HG03354 (cell line): ENCODE data around the gene EIF4E2.

Experiments
- ATAC-seq: cut with Tn5 transposase; IDR thresholded peaks from one replicate; pipeline ENCODE4 v1.9.1; 2021; ENCODE audit warnings: mild to moderate bottlenecking; ENCODE audit not compliant: unreplicated experiment, poor library complexity, severe bottlenecking

The EIF4E2 gene

GRCh38 chr2:232535761-232536530 lies 14.5 kb upstream of the EIF4E2 start:
- no peak for ATAC-seq

DNA sequence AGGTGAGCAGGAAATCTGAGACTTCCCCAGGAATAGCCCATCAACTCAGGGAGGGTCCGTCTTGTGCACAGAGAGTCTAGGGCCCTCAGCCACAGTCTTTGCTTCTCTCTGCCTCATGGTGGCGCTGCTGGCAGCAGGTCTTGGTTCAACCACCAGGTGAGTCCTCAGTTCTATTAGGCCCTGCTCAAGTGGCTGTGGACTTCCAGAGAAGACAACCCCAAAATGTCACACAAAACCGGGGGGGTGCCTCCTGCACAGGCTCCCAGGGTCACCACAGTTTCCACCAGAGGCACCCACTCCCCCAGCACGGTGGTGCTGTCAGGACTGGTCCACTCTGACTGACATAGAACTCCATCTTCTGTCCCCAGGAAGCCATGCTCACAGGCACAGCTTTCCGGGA lies 13.4 kb upstream of the EIF4E2 start:
- no peak for ATAC-seq

- no peak for ATAC-seq
Measured at GRCh38 chr2:232537499-232537898, 13.0 kb upstream of the EIF4E2 start.

- no peak for ATAC-seq
Measured at GRCh38 chr2:232538671-232539070, 11.8 kb upstream of the EIF4E2 start.

- no peak for ATAC-seq
Measured at GRCh38 chr2:232539298-232540231, 10.9 kb upstream of the EIF4E2 start, which contains the start of gene CHRNG. CHRNG (plus strand) TSS chr2:232539692; CDS start chr2:232539748, 56 bp downstream.

- ATAC-seq: no peak
Measured at GRCh38 chr2:232540441-232541041, 9.9 kb upstream of the EIF4E2 start.

DNA sequence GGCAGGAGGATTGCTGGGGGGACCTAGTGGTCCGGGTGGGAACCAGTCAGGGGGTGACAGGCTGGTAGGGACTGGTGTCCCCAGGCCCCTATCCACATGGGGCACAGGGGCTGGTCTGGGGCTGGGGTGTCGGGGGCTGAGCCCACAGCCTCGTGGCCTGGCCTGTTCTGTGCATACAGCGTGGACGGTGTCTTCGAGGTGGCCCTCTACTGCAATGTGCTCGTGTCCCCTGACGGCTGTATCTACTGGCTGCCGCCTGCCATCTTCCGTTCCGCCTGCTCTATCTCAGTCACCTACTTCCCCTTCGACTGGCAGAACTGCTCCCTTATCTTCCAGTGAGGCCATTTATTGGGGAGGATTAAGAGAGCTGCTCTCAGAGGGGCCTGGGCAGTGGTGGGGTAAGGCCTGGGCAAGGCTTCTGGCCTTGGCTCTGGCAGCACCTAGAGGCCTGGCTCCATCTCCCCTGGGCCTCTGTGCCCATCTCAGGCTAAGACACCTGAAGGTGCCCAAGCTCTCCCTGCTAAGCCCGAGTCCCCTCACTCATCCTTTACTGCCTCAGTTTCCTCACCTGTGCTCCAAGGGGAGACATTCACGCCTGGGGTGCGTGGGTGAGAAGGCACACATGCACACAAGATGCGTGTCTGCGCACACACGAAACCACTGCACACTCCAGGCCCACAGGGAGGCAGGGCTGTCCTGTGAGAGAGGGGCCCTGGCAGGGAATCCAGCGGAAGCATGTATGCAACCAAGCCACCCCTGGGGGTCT lies 9.1 kb upstream of the EIF4E2 start:
- ATAC-seq: no peak

DNA sequence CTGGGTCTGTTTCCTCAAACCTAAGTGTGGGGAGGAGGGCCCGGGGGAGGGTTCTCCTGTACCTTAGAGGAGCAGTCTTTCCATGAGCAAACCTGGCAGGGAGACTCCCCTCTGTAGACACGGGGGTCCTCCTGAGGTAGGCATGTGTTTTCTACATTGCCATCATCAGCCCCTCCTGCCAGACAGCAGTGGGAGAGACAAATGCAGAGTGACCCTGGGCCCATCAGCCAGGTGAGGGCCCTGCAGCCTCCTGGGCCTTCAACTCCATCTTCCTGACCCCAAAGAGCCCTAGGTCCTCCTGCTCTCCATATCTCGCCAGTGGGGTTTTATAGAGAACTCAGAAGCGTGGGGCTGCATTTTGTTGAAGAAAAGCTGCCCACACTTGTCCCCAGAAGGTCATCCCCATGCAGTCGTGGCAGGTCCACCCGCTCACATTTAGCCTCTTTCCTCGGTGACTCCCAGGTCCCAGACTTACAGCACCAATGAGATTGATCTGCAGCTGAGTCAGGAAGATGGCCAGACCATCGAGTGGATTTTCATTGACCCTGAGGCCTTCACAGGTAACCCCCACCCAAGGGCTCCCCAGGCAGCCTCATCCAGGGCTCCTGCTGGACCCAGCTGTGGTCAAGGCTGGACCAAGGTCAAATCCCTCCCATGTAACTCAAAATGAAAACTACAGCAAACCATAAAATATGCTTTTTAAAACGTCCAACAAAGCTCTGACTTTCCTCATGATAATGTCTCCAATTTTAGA lies 8.4 kb upstream of the EIF4E2 start:
- ATAC-seq: no peak

GRCh38 chr2:232542715-232543467 lies 7.6 kb upstream of the EIF4E2 start:
- ATAC-seq: no peak

DNA sequence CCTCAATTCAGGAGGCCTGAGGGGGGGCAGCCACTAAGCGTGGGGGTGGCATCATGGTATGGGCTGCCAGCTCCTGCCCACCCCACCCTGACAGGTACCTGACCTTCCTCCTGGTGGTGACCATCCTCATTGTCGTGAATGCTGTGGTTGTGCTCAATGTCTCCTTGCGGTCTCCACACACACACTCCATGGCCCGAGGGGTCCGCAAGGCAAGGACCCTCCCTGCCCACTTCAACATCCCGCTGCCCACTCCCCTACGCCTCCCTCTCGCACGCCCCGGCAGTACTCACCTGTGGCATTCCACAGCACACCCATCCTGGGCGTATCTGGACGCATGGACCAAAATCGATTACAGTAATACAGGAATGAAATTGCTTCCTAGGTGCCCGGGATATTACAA lies 7.0 kb upstream of the EIF4E2 start:
- ATAC-seq: no peak

- no peak for ATAC-seq
Measured at GRCh38 chr2:232543928-232544631, 6.4 kb upstream of the EIF4E2 start.

GRCh38 chr2:232544674-232545073 lies 5.8 kb upstream of the EIF4E2 start:
- no peak for ATAC-seq

DNA sequence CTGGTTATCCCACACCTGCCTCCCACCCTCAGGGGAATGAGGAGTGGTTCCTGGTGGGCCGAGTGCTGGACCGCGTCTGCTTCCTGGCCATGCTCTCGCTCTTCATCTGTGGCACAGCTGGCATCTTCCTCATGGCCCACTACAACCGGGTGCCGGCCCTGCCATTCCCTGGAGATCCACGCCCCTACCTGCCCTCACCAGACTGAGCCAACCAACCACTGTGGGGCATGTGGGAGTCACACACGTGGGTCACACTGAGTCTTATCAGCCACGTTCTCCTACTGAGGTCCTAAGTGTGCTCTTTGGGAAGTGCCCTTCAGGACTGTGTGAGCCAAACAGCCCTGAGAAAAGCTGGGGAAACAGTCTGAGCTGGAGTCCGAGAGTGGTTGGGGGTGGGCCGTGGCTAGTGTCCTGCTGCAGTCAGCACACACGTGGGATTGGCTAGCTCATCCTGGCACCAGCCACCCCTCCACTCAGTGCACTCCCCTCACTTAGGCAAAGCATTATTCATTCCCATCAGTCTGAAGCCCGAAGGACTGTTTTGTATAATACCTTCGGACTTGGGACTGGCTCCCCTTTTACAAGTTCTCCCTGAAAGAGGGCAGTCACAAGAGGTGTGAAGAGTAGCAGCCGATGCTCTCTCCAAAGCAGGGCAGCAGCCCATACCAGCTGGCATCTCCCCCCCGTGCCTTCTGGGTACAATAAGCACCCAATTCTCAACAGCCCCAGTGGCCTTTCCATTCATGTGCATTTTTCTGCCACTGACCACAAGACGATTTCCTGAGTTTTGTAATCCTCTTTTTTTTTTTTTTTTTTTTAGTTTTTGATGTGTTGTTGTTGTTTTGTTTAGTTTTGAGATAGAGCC lies 4.7 kb upstream of the EIF4E2 start:
- no peak for ATAC-seq

DNA sequence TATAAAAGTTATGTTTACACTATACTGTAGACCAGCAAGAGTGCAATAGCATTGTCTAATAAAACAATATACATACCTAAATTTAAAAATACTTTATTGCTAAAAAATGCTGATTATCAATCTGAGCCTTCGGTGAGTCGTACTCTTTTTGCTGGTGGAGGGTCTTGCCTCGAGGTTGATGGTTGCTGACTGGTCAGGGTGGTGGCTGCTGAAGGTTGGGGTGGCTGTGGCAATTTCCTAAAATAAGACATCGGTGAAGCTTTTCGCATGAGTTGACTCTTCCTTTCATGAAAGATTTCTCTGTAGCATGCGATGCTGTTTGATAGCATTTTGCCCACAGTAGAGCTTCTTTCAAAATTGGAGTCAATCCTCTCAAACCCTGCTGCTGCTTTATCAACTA lies 2.5 kb upstream of the EIF4E2 start:
- no peak for ATAC-seq

- ATAC-seq: peak; percentile 17
Measured at GRCh38 chr2:232549655-232550353, 685 bp upstream of the EIF4E2 start.

DNA sequence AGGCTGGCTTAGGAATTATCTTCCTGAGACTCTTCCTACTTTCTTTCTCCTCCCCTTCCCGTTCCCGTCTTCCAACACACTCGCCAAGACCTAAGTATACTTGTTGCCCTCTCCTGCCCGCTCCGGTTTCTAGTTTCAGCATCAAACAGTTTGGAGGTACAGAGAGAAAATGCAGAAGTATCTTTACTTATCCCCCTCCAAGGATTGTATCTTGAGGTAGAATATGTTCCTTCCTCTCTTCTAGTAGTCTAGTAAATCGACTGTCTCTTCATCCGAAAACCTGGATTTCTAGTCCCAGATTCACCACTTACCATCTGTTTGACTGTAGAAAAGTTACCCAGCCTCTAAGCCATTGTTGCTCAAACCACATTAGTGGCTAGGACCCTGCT lies 755 bp downstream of the EIF4E2 start:
- no peak for ATAC-seq
